CD14-positive monocyte (primary cell): ENCODE data around the gene ABCA10. TPM values are rescaled to one million over a fixed set of nuclear protein-coding genes. Genes with fewer than 3 reads are reported as not detected.

Source experiments
- DNase-seq, 3 donors: peaks; one replicate each; pipeline ENCODE4 v3.0.0-alpha.2; 2011 to 2022
- H2AFZ ChIP-seq: 2 replicates; pipeline ENCODE4 v1.6.0; 2012; ENCODE audit warnings: mild to moderate bottlenecking, low read depth, low read length, inconsistent platforms; ENCODE audit not compliant: insufficient read depth, poor library complexity, severe bottlenecking
- H3K27ac ChIP-seq, 2 donors: 1 replicate in 1 of 2; 2 replicates in 1 of 2; pipeline ENCODE4 v1.5.1; 2012 to 2013; ENCODE audit warnings: low read length in 2 of 2, control low read depth in 1 of 2, inconsistent platforms in 1 of 2, low read depth in 1 of 2, mild to moderate bottlenecking in 1 of 2
- H3K27me3 ChIP-seq, 2 donors: one replicate each; pipeline versions ENCODE4 v1.6.0 to v1.6.1; 2011 to 2013; ENCODE audit warnings: low read length in 2 of 2; ENCODE audit not compliant: control insufficient read depth in 2 of 2, insufficient read depth in 2 of 2
- H3K36me3 ChIP-seq, 2 donors: replicated peaks in 1 of 2; 1 replicate in 1 of 2; 2 replicates in 1 of 2; pipeline versions ENCODE4 v1.5.1 to v1.6.1; 2012 to 2013; ENCODE audit warnings: low read length in 2 of 2, control low read depth in 1 of 2, inconsistent platforms in 1 of 2, mild to moderate bottlenecking in 1 of 2; ENCODE audit not compliant: insufficient read depth in 2 of 2, control insufficient read depth in 1 of 2
- H3K4me1 ChIP-seq, 2 donors: 1 replicate in 1 of 2; 2 replicates in 1 of 2; pipeline versions ENCODE4 v1.5.1 to v1.6.1; 2012 to 2013; ENCODE audit warnings: low read length in 2 of 2, control low read depth in 1 of 2, inconsistent platforms in 1 of 2, mild to moderate bottlenecking in 1 of 2, moderate library complexity in 1 of 2; ENCODE audit not compliant: insufficient read depth in 2 of 2, control insufficient read depth in 1 of 2
- H3K4me2 ChIP-seq: replicated peaks from 2 replicates; pipeline ENCODE3; 2012; ENCODE audit warnings: low read length, moderate library complexity, mild to moderate bottlenecking; ENCODE audit not compliant: poor library complexity, severe bottlenecking; ENCODE audit errors: extremely low read depth
- H3K4me3 ChIP-seq, 3 experiments: fragments of 200-600 bp in 1 of 3; sonication (generic) in 1 of 3; replicated peaks in 1 of 3; 1 replicate in 2 of 3; 2 replicates in 1 of 3; pipeline ENCODE4 v1.5.1; 2011 to 2013; ENCODE audit warnings: low read length in 3 of 3, mild to moderate bottlenecking in 3 of 3, control low read depth in 2 of 3, low read depth in 2 of 3, inconsistent platforms in 1 of 3, moderate library complexity in 1 of 3
- H3K79me2 ChIP-seq: 2 replicates; pipeline ENCODE4 v1.6.0; 2012; ENCODE audit warnings: mild to moderate bottlenecking, control low read depth, inconsistent platforms, low read length, moderate library complexity; ENCODE audit not compliant: insufficient read depth
- H3K9ac ChIP-seq: 2 replicates; pipeline ENCODE4 v1.6.0; 2017; ENCODE audit warnings: low read length, mild to moderate bottlenecking; ENCODE audit not compliant: insufficient read depth, poor library complexity, severe bottlenecking
- H3K9me3 ChIP-seq, 2 donors: replicated peaks in 1 of 2; 1 replicate in 1 of 2; 2 replicates in 1 of 2; pipeline versions ENCODE4 v1.5.1 to v1.6.1; 2012 to 2013; ENCODE audit warnings: low read length in 2 of 2, control low read depth in 1 of 2; ENCODE audit not compliant: control insufficient read depth in 1 of 2, insufficient read depth in 1 of 2
- H4K20me1 ChIP-seq: 2 replicates; pipeline ENCODE4 v1.6.0; 2012; ENCODE audit warnings: mild to moderate bottlenecking, low read length, control low read depth, moderate library complexity; ENCODE audit not compliant: insufficient read depth
- H3K27ac Mint-ChIP-seq, 7 donors: one replicate each; pipeline ENCODE4 v1.8.0; 2020; ENCODE audit warnings: mild to moderate bottlenecking in 7 of 7, mixed read lengths in 7 of 7, moderate library complexity in 6 of 7, inconsistent platforms in 2 of 7
- H3K27me3 Mint-ChIP-seq, 3 donors: one replicate each; pipeline ENCODE4 v1.8.0; 2021 to 2022; ENCODE audit warnings: low read depth in 3 of 3, mild to moderate bottlenecking in 3 of 3, mixed read lengths in 3 of 3, moderate library complexity in 3 of 3, inconsistent platforms in 1 of 3
- H3K36me3 Mint-ChIP-seq, 2 donors: one replicate each; pipeline ENCODE4 v1.8.0; 2020; ENCODE audit warnings: mixed read lengths in 2 of 2, inconsistent platforms in 1 of 2, mild to moderate bottlenecking in 1 of 2
- H3K4me1 Mint-ChIP-seq: one replicate; pipeline ENCODE4 v1.8.0; 2020; ENCODE audit warnings: mild to moderate bottlenecking, mixed read lengths
- H3K4me3 Mint-ChIP-seq, 2 donors: one replicate each; pipeline ENCODE4 v1.8.0; 2020; ENCODE audit warnings: mild to moderate bottlenecking in 2 of 2, mixed read lengths in 2 of 2, moderate library complexity in 1 of 2
- H3K9me3 Mint-ChIP-seq, 7 donors: one replicate each; pipeline ENCODE4 v1.8.0; 2020 to 2022; ENCODE audit warnings: mixed read lengths in 7 of 7, mild to moderate bottlenecking in 6 of 7, moderate library complexity in 6 of 7, inconsistent platforms in 2 of 7
- CTCF ChIP-seq: fragments of 200-600 bp; IDR thresholded peaks from one replicate; pipeline ENCODE4 v1.8.0; 2022; ENCODE audit warnings: antibody characterized with exemption, mild to moderate bottlenecking
- WGBS: methylation state at CpG from one replicate; pipeline ENCODE4 v1.1.5; 2013; ENCODE audit warnings: missing lambda C conversion rate; ENCODE audit not compliant: insufficient coverage; 5-methylcytosine and 5-hydroxymethylcytosine counted together
- intact Hi-C, 2 donors: fragments of 100-400 bp; cut with micrococcal nuclease; formaldehyde crosslinking; loops; one replicate each; pipeline versions ENCODE4 v1.15.0 to v1.15.1; 2023
- polyA plus RNA-seq, 3 donors: library from polyadenylated mRNA; depleted of rRNA in 1 of 3; unstranded in 2 of 3; stranded (reverse) in 1 of 3; fragments of 300-500 nt in 2 of 3; fragments of >200 nt in 1 of 3; fragmentation: Illumina TruSeq in 2 of 3; gene quantifications; 1 replicate in 2 of 3; 2 replicates in 1 of 3; pipeline ENCODE4 v1.2.3, GENCODE V29; 2012 to 2021

The ABCA10 gene
- polyA plus RNA-seq, 3 donors: 0.08 to 0.13 TPM; not detected in 1

- H3K4me1 Mint-ChIP-seq: peaks cover 3% of the 10 kb centered on the region
- no peak overlapping the region for H2AFZ ChIP-seq
- intact Hi-C loops: no loop called here
- H3K9me3 Mint-ChIP-seq: peaks cover 0 to 13% (median 3%) of the 10 kb centered on the region in 7 donors
- TF ChIP-seq CTCF: no peak
- H3K4me3 Mint-ChIP-seq: no peak overlapping the region
- no peaks in the 10 kb centered on the region for H3K36me3 Mint-ChIP-seq
- H3K27ac Mint-ChIP-seq: no peak overlapping the region
- H3K27ac ChIP-seq: no peak overlapping the region
- DNase-seq: no peak
- no peaks in the 10 kb centered on the region for H3K4me1 ChIP-seq
- no peaks in the 10 kb centered on the region for H3K27me3 ChIP-seq
- no peaks in the 10 kb centered on the region for H4K20me1 ChIP-seq
- H3K27me3 Mint-ChIP-seq: peaks cover 0 to 1% (median 0%) of the 10 kb centered on the region in 3 donors
- no peaks in the 10 kb centered on the region for H3K79me2 ChIP-seq
- no CpG with 5 or more reads among the region's 1 CpG for WGBS
- H3K4me2 ChIP-seq: no peak overlapping the region
- H3K36me3 ChIP-seq: no peaks in the 10 kb centered on the region
- no peak overlapping the region for H3K9ac ChIP-seq
- H3K4me3 ChIP-seq: no peak overlapping the region
- H3K9me3 ChIP-seq: peaks cover 0 to 11% of the 10 kb centered on the region in 2 donors
Measured at GRCh38 chr17:69188064-69188463, 40.6 kb downstream of the ABCA10 start.

GRCh38 chr17:69187294-69187693 is 41.3 kb downstream of the ABCA10 start:
- Histone ChIP-seq H3K27ac (no peak overlapping the region), H2AFZ (peak overlapping the region; percentile 33), H3K36me3 (no peaks in the 10 kb centered on the region), H3K27me3 (no peaks in the 10 kb centered on the region), H4K20me1 (no peaks in the 10 kb centered on the region), H3K79me2 (no peaks in the 10 kb centered on the region), H3K4me2 (no peak overlapping the region), H3K4me1 (no peaks in the 10 kb centered on the region), H3K9ac (no peak overlapping the region), H3K9me3 (peaks cover 0 to 11% of the 10 kb centered on the region in 2 donors), H3K4me3 (no peak overlapping the region)
- intact Hi-C loops: no loop called here
- H3K4me1 Mint-ChIP-seq: peaks cover under 1% of the 10 kb centered on the region
- no peaks in the 10 kb centered on the region for H3K36me3 Mint-ChIP-seq
- no peak overlapping the region for H3K27ac Mint-ChIP-seq
- no peak overlapping the region for H3K4me3 Mint-ChIP-seq
- peaks cover 0 to 13% (median 3%) of the 10 kb centered on the region in 7 donors for H3K9me3 Mint-ChIP-seq
- H3K27me3 Mint-ChIP-seq: peaks cover 0 to 1% (median 0%) of the 10 kb centered on the region in 3 donors
- DNase-seq: no peak
- no peak for TF ChIP-seq CTCF
